Measurements from ENCODE around the gene MATN1. TPM values are rescaled to one million over a fixed set of nuclear protein-coding genes. Genes with fewer than 3 reads are reported as not detected.
A peak's percentile ranks its signal among the peaks of the same experiment; 100 is the strongest.

Gene MATN1
- total RNA-seq, 6 donors from 2014 or later, result 0.15 TPM; not detected in 5

DNA sequence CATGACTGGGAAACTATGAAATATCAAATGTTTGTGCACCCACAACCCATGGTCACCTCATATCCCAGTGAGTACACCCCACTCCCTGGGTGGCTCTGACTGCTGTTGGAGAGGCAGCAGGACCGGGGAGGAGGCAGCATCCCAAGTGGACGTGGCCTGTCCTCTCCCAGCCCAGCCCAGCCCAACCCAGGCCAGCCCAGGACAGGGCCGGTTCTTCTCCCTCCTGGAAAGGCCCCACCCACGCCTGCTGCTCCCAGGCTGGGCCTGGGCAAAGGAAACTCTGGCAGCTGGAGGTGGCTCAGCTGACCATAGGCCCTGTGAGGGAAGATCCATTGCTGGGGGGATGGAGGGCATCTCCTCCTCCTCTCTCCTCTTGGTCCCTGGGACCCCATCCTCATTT, 19.1 kb downstream of the MATN1 start:
- peak in 1 of 2 donors; percentile 55 for ATAC-seq (ENCODE audit: low FRiP score in 2 of 2)
- TF ChIP-seq, protein P1, sequence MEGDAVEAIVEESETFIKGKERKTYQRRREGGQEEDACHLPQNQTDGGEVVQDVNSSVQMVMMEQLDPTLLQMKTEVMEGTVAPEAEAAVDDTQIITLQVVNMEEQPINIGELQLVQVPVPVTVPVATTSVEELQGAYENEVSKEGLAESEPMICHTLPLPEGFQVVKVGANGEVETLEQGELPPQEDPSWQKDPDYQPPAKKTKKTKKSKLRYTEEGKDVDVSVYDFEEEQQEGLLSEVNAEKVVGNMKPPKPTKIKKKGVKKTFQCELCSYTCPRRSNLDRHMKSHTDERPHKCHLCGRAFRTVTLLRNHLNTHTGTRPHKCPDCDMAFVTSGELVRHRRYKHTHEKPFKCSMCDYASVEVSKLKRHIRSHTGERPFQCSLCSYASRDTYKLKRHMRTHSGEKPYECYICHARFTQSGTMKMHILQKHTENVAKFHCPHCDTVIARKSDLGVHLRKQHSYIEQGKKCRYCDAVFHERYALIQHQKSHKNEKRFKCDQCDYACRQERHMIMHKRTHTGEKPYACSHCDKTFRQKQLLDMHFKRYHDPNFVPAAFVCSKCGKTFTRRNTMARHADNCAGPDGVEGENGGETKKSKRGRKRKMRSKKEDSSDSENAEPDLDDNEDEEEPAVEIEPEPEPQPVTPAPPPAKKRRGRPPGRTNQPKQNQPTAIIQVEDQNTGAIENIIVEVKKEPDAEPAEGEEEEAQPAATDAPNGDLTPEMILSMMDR (IDR thresholded peaks at IDR 0.05), result no peak
- TF ChIP-seq POLR2AphosphoS5 (IDR thresholded peaks at IDR 0.05), result no peak
- TF ChIP-seq POLR2A (IDR thresholded peaks at IDR 0.05), result no peak
- TF ChIP-seq EP300 (IDR thresholded peaks at IDR 0.05), result no peak
- Histone ChIP-seq H3K27me3 (no peaks in the 10 kb centered on the region), H3K27ac (no peak overlapping the region), H3K4me1 (no peaks in the 10 kb centered on the region), H3K4me3 (no peak overlapping the region), H3K36me3 (no peaks in the 10 kb centered on the region), H3K9me3 (no peaks in the 10 kb centered on the region)
- no peak for DNase-seq
- 36 to 80% methylated on average over 1 to 3 of the region's 4 CpGs for WGBS, 2 donors

- Histone ChIP-seq H3K4me1 (no peaks in the 10 kb centered on the region), H3K27me3 (no peaks in the 10 kb centered on the region), H3K9me3 (no peaks in the 10 kb centered on the region), H3K27ac (no peak overlapping the region), H3K4me3 (no peak overlapping the region), H3K36me3 (no peaks in the 10 kb centered on the region)
- TF ChIP-seq, protein P1 (IDR thresholded peaks at IDR 0.05), result no peak
- TF ChIP-seq POLR2AphosphoS5 (IDR thresholded peaks at IDR 0.05) (no peak), EP300 (IDR thresholded peaks at IDR 0.05) (no peak), POLR2A (IDR thresholded peaks at IDR 0.05) (no peak)
- ATAC-seq (ENCODE audit: low FRiP score in 2 of 2) (no peak), DNase-seq (no peak)
Measured at GRCh38 chr1:30702823-30703222, 20.6 kb downstream of the MATN1 start.

- H3K27me3 ChIP-seq, result no peaks in the 10 kb centered on the region
- no peaks in the 10 kb centered on the region for H3K4me1 ChIP-seq
- no peak for ATAC-seq (ENCODE audit: low FRiP score in 2 of 2)
- TF ChIP-seq EP300 (IDR thresholded peaks at IDR 0.05) (no peak), POLR2A (IDR thresholded peaks at IDR 0.05) (no peak), POLR2AphosphoS5 (IDR thresholded peaks at IDR 0.05) (no peak)
- TF ChIP-seq, protein P1 (IDR thresholded peaks at IDR 0.05), result no peak
- WGBS, 2 donors, result 77 to 86% methylated on average over 2 of the region's 2 CpGs
- H3K36me3 ChIP-seq, result no peaks in the 10 kb centered on the region
- H3K9me3 ChIP-seq, result no peaks in the 10 kb centered on the region
- H3K27ac ChIP-seq, result no peak overlapping the region
- H3K4me3 ChIP-seq, result no peak overlapping the region
- DNase-seq, result no peak
Measured at GRCh38 chr1:30701258-30701633, 22.1 kb downstream of the MATN1 start.

DNA sequence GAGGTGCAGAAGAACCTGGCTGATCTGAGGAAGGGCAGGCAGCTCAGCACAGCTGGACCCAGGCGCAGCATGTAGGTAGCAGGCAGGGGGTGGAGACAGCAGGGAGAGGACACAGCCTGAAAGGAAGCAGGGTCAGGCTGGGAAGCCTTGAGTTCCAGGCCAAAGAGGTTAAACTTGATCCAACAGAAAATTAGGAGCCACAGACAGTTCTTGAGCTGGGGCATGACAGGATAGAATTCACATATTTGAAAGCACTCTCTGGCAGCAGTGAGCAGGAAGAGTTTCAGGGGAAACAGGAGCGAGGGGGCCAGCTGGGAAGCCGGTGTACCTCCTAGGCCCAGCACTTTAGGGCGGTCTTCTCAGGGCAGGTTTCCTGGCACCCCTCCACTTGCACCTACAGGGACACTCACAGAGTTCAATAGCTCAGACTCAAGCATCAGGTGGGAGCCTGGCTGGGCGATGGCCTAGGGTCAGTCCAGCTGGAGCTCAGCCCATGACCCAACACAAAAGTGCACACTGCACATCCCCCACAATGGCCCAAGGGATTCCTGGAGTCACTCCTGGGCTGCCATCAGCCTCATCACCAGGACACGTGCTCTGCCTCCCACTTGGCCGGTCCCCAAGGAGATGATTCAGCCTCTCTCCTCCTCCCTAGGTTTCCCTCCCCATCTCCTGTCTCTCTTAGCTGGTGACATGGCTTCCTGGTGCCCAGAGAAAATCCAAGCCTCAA, 22.7 kb downstream of the MATN1 start:
- Histone ChIP-seq H3K36me3 (no peaks in the 10 kb centered on the region), H3K9me3 (no peaks in the 10 kb centered on the region), H3K4me3 (no peak overlapping the region), H3K27me3 (no peaks in the 10 kb centered on the region), H3K4me1 (no peaks in the 10 kb centered on the region), H3K27ac (no peak overlapping the region)
- WGBS, 2 donors, result 72 to 75% methylated on average over 4 to 7 of the region's 7 CpGs
- ATAC-seq (ENCODE audit: low FRiP score in 2 of 2) (peak in 1 of 2 donors; percentile 8), DNase-seq (no peak)
- no peak for TF ChIP-seq POLR2AphosphoS5 (IDR thresholded peaks at IDR 0.05)
- TF ChIP-seq POLR2A (IDR thresholded peaks at IDR 0.05), result no peak
- TF ChIP-seq EP300 (IDR thresholded peaks at IDR 0.05), result no peak
- TF ChIP-seq, protein P1 (IDR thresholded peaks at IDR 0.05), result no peak

DNA sequence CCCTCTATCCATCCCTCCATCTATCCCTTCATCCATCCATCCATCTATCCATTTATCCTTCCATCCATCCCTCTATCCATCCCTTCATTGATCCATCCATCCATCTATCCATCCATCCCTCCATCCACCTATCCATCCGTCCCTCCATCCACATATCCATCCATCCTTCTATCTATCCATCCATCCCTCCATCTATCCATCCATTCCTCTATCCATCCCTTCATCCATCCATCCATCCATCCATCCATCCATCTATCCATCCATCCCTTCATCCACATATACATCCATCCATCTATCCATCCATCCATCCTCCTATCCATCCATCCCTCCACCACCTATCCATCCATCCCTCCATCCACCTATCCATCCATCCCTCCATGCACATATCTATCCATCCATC, 23.6 kb downstream of the MATN1 start:
- no peak for TF ChIP-seq POLR2AphosphoS5 (IDR thresholded peaks at IDR 0.05)
- TF ChIP-seq, protein P1 (IDR thresholded peaks at IDR 0.05), result no peak
- no peak for TF ChIP-seq POLR2A (IDR thresholded peaks at IDR 0.05)
- no peak for TF ChIP-seq EP300 (IDR thresholded peaks at IDR 0.05)
- ATAC-seq (ENCODE audit: low FRiP score in 2 of 2), result no peak
- no peak overlapping the region for H3K27ac ChIP-seq
- no peaks in the 10 kb centered on the region for H3K4me1 ChIP-seq
- H3K36me3 ChIP-seq, result no peaks in the 10 kb centered on the region
- no peak for DNase-seq
- 38 to 81% methylated on average over 1 of the region's 1 CpG for WGBS, 2 donors
- no peaks in the 10 kb centered on the region for H3K27me3 ChIP-seq
- H3K4me3 ChIP-seq, result no peak overlapping the region
- no peaks in the 10 kb centered on the region for H3K9me3 ChIP-seq

Data from upper lobe of left lung (tissue), 6 donors.